Omental fat pad (tissue), 4 donors: Measurements from ENCODE around the gene PTH1R. TPM values are rescaled to one million over a fixed set of nuclear protein-coding genes. Genes with fewer than 3 reads are reported as not detected.

ENCODE experiments used
- ATAC-seq: fragments of 150-250 bp; one replicate; pipeline ENCODE4 v1.9.1; 2016; ENCODE audit warnings: mild to moderate bottlenecking, moderate library complexity; ENCODE audit not compliant: low FRiP score
- DNase-seq: peaks from one replicate; pipeline ENCODE4 v3.0.0-alpha.2; 2019; ENCODE audit warnings: low spot score
- CTCF ChIP-seq, 3 donors: fragments of 450-650 bp; IDR thresholded peaks; one replicate each; pipeline ENCODE4 v1.5.1; 2016 to 2017; ENCODE audit warnings: antibody characterized with exemption in 3 of 3, mild to moderate bottlenecking in 3 of 3, moderate library complexity in 2 of 3
- total RNA-seq, 4 donors: library from RNA; depleted of rRNA; stranded (reverse); fragments of >200 nt; gene quantifications; one replicate each; pipeline ENCODE4 v1.1.0, GENCODE V29; 2016

PTH1R gene
- total RNA-seq, 4 donors from 2014 or later, result 16.1 to 32.3 (median 17.9) TPM

- TF ChIP-seq CTCF (IDR thresholded peaks at IDR 0.05), result no peak
- ATAC-seq (no peak), DNase-seq (no peak)
Observed at GRCh38 chr3:46854555-46854991, 22.9 kb upstream of the PTH1R start.

GRCh38 chr3:46856576-46857471 is 20.7 kb upstream of the PTH1R start:
- no peak for DNase-seq

GRCh38 chr3:46857485-46858341 is 19.8 kb upstream of the PTH1R start:
- ATAC-seq, result no peak
- TF ChIP-seq CTCF (IDR thresholded peaks at IDR 0.05), result no peak
- no peak for DNase-seq

More at GRCh38 chr3:46856576-46857471, 20.7 kb upstream of the PTH1R start:
- no peak for TF ChIP-seq CTCF (IDR thresholded peaks at IDR 0.05)
- no peak for ATAC-seq

DNA sequence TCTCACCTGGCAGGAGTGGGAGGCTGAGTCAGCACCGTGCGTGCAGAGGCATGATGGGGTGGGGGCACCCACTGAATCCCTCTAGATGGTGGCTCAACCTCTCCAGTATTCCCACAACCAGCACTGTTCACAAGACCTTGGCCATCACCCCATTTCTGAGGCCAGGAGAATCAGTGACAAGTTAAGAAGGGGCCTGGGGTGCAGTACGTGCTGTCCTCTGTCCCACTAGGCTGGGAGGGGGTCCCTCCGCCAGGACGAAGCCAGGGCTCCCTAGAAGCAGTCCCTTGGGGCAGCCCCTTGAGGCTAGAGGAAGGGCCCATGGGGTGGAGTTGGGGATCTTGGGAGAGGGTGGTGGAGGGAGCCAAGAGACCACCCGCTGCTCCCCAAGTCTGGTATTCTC is 19.1 kb upstream of the PTH1R start:
- ATAC-seq, result no peak
- DNase-seq, result no peak
- no peak for TF ChIP-seq CTCF (IDR thresholded peaks at IDR 0.05)

DNA sequence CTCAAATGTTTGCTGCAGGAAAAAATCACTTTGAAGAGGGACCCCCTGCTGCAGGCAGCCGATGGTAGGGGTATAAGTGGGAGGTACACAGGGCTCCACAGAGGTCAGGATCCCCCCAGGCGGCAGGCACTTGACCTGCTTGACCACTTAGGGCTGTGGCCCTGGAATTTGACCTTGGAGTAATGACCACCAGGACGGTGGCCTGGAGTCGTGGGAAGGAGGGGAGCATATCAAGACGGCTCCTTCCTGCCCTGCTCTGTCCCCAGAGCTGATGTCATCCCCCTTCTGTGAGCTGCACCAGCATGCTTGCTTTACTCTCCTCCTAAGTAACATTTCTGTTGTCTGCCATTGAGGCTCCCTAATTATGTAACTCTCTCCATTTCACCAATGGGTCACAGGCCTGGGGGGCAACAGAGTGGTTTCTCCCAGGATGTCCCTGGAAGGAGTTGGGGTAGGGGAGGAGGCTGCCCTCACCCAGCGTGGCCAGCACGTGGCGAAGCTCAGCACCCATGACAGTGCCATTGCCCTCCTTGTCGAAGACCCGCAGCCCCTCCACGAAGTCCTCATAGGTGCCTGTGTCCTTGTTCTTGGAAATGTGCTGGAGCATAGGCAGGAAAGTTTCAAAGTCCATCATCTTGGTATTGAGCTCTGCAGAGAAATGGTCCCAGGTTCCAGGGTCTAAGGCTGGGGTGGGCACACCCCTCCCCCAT is 18.4 kb upstream of the PTH1R start:
- DNase-seq (no peak), ATAC-seq (no peak)
- TF ChIP-seq CTCF (IDR thresholded peaks at IDR 0.05), result no peak

GRCh38 chr3:46860017-46860809 is 17.3 kb upstream of the PTH1R start:
- DNase-seq (no peak), ATAC-seq (no peak)
- TF ChIP-seq CTCF (IDR thresholded peaks at IDR 0.05), result no peak
